Measurements from ENCODE around the gene AFAP1L1.

The AFAP1L1 gene

GRCh38 chr5:149382517-149383220 lies 111.0 kb downstream of the AFAP1L1 start:
- no peak for DNase-seq (ENCODE audit: extremely low read depth, low read depth)
- no peak for TF ChIP-seq CTCF (IDR thresholded peaks at IDR 0.05; ENCODE audit: low read depth, low read length, missing control alignments)
- no peak overlapping the region for H3K4me3 ChIP-seq (replicated peaks; ENCODE audit: low read depth, low read length)

GRCh38 chr5:149383399-149383798 lies 111.7 kb downstream of the AFAP1L1 start:
- no peak for DNase-seq (ENCODE audit: extremely low read depth, low read depth)
- no peak overlapping the region for H3K4me3 ChIP-seq (replicated peaks; ENCODE audit: low read depth, low read length)
- no peak for TF ChIP-seq CTCF (IDR thresholded peaks at IDR 0.05; ENCODE audit: low read depth, low read length, missing control alignments)

- no peak for TF ChIP-seq CTCF (IDR thresholded peaks at IDR 0.05; ENCODE audit: low read depth, low read length, missing control alignments)
- DNase-seq (ENCODE audit: extremely low read depth, low read depth): no peak
- H3K4me3 ChIP-seq (replicated peaks; ENCODE audit: low read depth, low read length): no peak overlapping the region
These were observed 114.5 kb downstream of the AFAP1L1 start for GRCh38 chr5:149386166-149386565.

- no peak for TF ChIP-seq CTCF (IDR thresholded peaks at IDR 0.05; ENCODE audit: low read depth, low read length, missing control alignments)
- no peak for DNase-seq (ENCODE audit: extremely low read depth, low read depth)
- H3K4me3 ChIP-seq (replicated peaks; ENCODE audit: low read depth, low read length): no peak overlapping the region
These were observed 115.5 kb downstream of the AFAP1L1 start for GRCh38 chr5:149387081-149387631.

- no peak for TF ChIP-seq CTCF (IDR thresholded peaks at IDR 0.05; ENCODE audit: low read depth, low read length, missing control alignments)
- H3K4me3 ChIP-seq (replicated peaks; ENCODE audit: low read depth, low read length): no peak overlapping the region
- no peak for DNase-seq (ENCODE audit: extremely low read depth, low read depth)
These were observed 116.3 kb downstream of the AFAP1L1 start for GRCh38 chr5:149387982-149388381.

- DNase-seq (ENCODE audit: extremely low read depth, low read depth): no peak
- no peak for TF ChIP-seq CTCF (IDR thresholded peaks at IDR 0.05; ENCODE audit: low read depth, low read length, missing control alignments)
- no peak overlapping the region for H3K4me3 ChIP-seq (replicated peaks; ENCODE audit: low read depth, low read length)
These were observed 117.0 kb downstream of the AFAP1L1 start for GRCh38 chr5:149388498-149389190.

All from HFF-Myc (cell line).